IPS DF 6.9 (cell line): Measurements from ENCODE around the gene PSMB2.
A peak's percentile ranks its signal among the peaks of the same experiment; 100 is the strongest.

ENCODE experiments used
- DNase-seq: peaks from one replicate; pipeline ENCODE4 v3.0.0-alpha.2; 2013; ENCODE audit warnings: low read depth, low spot score
- H3K27ac ChIP-seq: one replicate; pipeline ENCODE4 v1.5.1; 2013; ENCODE audit warnings: low read length, control low read depth
- H3K27me3 ChIP-seq: 2 replicates; pipeline ENCODE4 v1.6.1; 2013; ENCODE audit warnings: mild to moderate bottlenecking, low read length; ENCODE audit not compliant: control insufficient read depth, insufficient read depth
- H3K36me3 ChIP-seq: 2 replicates; pipeline ENCODE4 v1.6.1; 2013; ENCODE audit warnings: low read length; ENCODE audit not compliant: control insufficient read depth, insufficient read depth
- H3K4me1 ChIP-seq: 2 replicates; pipeline ENCODE4 v1.6.1; 2013; ENCODE audit warnings: low read length; ENCODE audit not compliant: control insufficient read depth, insufficient read depth
- H3K4me3 ChIP-seq: 2 replicates; pipeline ENCODE4 v1.5.1; 2013; ENCODE audit warnings: mild to moderate bottlenecking, low read length
- H3K9me3 ChIP-seq: 2 replicates; pipeline ENCODE4 v1.6.1; 2013; ENCODE audit warnings: low read length, inconsistent platforms; ENCODE audit not compliant: control insufficient read depth, insufficient read depth
- WGBS: extraction: QIAGEN DNeasy Blood & Tissue Kit; methylation state at CpG from one replicate; pipeline ENCODE4 v1.1.7; 2013; ENCODE audit warnings: mixed read lengths, missing lambda C conversion rate; ENCODE audit not compliant: insufficient read length, insufficient coverage; 5-methylcytosine and 5-hydroxymethylcytosine counted together

Gene PSMB2

DNA sequence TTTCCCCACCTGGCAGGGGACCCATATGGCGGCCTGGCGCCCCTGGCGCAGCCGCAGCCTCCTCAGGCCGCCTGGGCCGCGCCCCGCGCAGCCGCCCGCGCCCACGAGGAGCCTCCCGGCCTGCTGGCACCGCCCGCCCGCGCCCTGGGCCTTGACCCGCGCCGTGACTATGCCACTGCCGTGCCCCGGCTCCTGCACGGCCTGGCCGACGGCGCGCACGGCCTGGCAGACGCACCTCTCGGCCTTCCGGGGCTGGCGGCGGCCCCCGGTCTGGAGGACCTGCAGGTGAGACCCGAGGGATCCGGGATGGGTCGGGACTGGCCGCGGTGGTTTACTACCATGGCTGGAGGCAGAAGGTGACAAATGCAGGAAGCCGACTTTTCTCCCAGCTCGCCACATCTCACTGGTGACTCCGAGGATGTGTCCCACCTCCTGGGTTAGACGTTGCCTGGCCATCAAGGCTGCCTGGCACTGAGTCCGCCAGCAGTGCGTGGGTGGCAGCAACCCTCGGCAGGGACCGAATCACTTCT lies 67.1 kb downstream of the PSMB2 start:
- DNase-seq = no peak
- Histone ChIP-seq H3K4me1 (peaks cover 7% of the 10 kb centered on the region; the same call in 1 of the 2 replicates), H3K4me3 (peak overlapping the region; percentile 51; the same call in 1 of the 2 replicates), H3K27ac (no peak overlapping the region), H3K36me3 (no peaks in the 10 kb centered on the region), H3K9me3 (no peaks in the 10 kb centered on the region), H3K27me3 (peaks cover 69% of the 10 kb centered on the region)
- WGBS = no CpG with 5 or more reads among the region's 48 CpGs

DNA sequence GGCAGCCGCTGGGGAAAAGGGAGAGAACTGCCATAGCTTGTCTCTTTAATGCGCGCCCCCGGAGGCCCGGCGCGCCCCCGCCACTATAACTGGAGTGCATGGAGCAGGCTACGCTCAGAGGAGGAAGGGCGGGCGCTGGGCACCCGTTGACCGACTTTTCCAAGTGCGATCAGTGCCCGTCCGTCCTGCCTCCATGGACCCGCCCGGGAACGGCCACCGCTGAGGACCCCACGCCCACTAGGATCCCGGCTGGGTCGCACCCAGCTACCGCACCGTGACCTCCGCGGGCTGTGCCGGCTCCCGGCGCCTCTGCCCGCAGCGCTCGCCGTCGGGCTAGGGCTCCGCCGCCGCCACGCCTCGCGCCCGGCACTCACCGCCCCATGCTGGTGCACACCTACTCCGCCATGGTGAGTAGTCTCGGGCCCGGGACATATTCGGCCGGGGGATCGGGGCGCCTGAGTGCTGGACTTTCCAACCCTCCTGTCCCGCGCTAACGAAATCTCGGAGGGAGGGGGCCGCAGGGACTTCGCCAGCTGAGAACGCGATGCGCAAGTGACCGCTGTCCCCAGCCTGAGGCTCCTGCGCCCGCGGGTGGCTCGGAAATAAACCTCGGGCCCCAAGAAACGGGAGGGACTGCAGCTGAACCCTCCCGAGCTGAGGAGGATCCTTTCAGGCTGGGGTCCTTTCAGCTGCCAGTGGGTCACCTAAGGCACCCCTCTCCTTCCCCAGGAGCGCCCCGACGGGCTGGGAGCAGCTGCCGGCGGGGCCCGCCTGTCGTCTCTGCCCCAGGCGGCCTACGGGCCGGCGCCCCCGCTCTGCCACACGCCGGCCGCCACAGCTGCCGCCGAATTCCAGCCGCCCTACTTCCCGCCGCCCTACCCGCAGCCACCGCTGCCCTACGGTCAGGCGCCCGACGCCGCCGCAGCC lies 67.9 kb downstream of the PSMB2 start, which contains the start of gene TFAP2E:
Gene TFAP2E, plus strand, starts transcription at position 117 of the 927 bp plus-strand sequence. Its CDS starts 264 bp downstream, at position 381.
- no peak for DNase-seq
- peak within 1 kb of the TSS; percentile 51; the same call in 1 of the 2 replicates for H3K4me3 ChIP-seq
- no peaks in the 10 kb centered on the region for H3K9me3 ChIP-seq
- H3K4me1 ChIP-seq = peaks cover 7% of the 10 kb centered on the region; the same call in 1 of the 2 replicates
- no CpG with 5 or more reads among the region's 95 CpGs for WGBS
- H3K36me3 ChIP-seq = no peaks in the 10 kb centered on the region
- H3K27ac ChIP-seq = no peak within 1 kb of the TSS
- H3K27me3 ChIP-seq = peaks cover 68% of the 10 kb centered on the region

DNA sequence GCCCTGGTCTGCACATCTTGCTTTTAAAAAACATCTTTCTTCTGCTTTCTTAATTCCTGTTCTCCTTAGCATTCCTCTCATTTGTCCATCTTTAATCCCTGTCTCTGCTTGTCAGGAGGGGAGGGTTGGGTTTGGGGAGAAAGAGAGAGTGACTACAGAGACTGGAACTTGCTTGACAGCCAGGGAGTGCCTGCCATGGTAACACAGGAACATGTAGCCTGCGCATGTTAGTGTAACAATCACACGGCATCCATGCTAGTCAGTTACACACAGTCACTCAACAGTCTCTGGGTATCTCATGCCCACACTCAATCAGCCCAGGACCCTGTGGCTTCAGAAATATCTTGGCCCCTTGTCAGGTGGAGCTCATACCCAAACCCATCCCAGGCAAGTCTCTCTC lies 69.0 kb downstream of the PSMB2 start:
- H3K27ac ChIP-seq = no peak overlapping the region
- no peak for DNase-seq
- H3K9me3 ChIP-seq = no peaks in the 10 kb centered on the region
- WGBS = no CpG with 5 or more reads among the region's 2 CpGs
- H3K4me3 ChIP-seq = no peak overlapping the region
- no peaks in the 10 kb centered on the region for H3K36me3 ChIP-seq
- peaks cover 7% of the 10 kb centered on the region; the same call in 1 of the 2 replicates for H3K4me1 ChIP-seq
- peaks cover 59% of the 10 kb centered on the region for H3K27me3 ChIP-seq

DNA sequence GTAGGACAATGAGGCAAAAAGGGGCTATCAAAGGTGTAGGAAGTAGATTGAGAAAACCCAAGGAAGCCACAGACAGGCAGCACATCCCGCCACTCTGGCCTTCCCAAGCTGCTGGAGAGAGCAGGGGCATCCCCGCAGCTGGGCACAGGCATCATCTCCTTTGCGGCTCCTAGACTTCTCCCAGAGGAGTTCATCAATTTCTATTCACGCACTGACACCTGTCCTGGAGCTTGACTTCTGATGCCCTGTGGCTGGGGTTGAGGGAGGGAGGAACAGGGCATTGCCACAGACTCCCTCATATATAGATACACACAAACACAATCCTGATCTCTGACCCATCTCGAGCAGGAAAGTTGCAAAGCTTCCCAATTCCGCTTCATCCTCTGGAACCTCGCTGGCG lies 70.1 kb downstream of the PSMB2 start:
- Histone ChIP-seq H3K27ac (no peak overlapping the region), H3K36me3 (0 out of 2 replicates have a peak, but pooled peaks cover 4% of the 10 kb centered on the region), H3K27me3 (peaks cover 50% of the 10 kb centered on the region), H3K4me1 (peaks cover 4% of the 10 kb centered on the region; the same call in 1 of the 2 replicates), H3K9me3 (no peaks in the 10 kb centered on the region), H3K4me3 (no peak overlapping the region)
- no peak for DNase-seq
- no CpG with 5 or more reads among the region's 8 CpGs for WGBS

DNA sequence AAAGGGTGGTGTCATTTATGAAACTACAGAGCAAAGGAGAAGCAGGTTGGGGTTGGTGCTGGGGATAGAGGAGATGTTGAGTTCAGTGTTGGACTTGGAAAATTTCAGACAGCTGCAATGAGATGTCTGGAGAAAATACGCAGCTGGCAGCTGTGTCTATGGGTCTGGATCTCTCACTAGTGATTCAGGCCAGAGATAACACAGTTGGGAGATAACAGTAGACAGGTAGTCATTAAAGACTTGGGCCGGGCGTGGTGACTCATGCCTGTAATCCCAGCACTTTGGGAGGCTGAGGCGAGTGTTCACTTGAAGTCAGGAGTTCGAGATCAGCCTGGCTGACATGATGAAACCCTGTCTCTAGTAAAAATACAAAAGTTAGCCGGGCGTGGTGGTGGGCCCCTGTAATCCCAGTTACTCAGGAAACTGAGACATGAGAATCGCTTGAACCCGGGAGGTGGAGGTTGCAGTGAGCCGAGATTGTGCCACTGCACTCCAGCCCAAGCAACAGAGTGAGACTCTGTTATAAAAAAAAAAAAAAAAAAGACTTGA lies 70.7 kb downstream of the PSMB2 start:
- H3K36me3 ChIP-seq = 0 out of 2 replicates have a peak, but pooled peaks cover 4% of the 10 kb centered on the region
- no peak overlapping the region for H3K27ac ChIP-seq
- peaks cover 2% of the 10 kb centered on the region; the same call in 1 of the 2 replicates for H3K4me1 ChIP-seq
- DNase-seq = no peak
- no peaks in the 10 kb centered on the region for H3K9me3 ChIP-seq
- H3K27me3 ChIP-seq = peaks cover 44% of the 10 kb centered on the region
- no CpG with 5 or more reads among the region's 10 CpGs for WGBS
- no peak overlapping the region for H3K4me3 ChIP-seq

DNA sequence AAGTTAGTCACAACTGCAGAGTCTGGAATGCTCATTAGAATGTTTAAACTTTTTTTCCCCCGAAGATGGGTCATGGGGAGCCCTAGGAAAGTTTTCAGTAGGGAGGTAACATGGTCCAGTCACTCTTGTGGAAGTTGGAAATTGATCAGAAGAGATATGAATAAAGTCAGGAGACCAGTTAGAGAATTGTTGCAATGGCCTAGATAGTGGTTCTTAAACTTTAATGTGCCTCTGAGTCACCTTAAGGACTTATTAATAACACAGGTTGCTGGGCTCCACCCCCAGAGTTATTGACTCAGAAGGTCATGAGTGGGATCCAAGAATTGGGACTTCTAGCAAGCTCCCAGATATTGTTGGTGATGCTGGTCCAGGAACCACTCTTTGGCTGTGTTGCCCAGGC lies 71.4 kb downstream of the PSMB2 start:
- Histone ChIP-seq H3K27me3 (peaks cover 37% of the 10 kb centered on the region), H3K9me3 (no peaks in the 10 kb centered on the region), H3K36me3 (peaks cover 4% of the 10 kb centered on the region; the same call in 1 of the 2 replicates), H3K4me3 (no peak overlapping the region), H3K27ac (no peak overlapping the region), H3K4me1 (peaks cover under 1% of the 10 kb centered on the region; the same call in 1 of the 2 replicates)
- no peak for DNase-seq
- no CpG with 5 or more reads among the region's 1 CpG for WGBS

DNA sequence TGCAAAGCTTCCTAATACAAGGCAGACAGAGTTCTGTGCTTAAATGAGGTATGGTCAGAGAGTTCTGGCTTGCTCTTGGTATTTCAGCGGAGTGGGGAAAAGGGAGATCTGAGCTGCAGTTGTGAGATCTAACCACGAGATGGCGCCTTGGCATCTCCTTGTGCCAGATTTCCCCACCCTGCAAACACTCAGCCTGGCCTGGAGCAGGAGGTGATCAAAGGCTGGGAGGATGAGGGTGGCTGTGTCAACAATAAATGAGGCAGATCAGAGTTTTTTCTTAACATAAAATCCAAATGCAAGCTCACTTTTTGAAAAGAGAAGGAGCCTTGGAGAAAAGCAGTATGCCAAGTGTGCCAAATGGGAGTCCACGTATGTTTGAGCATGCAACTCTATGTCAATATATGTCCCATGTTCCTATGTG lies 72.3 kb downstream of the PSMB2 start:
- no peaks in the 10 kb centered on the region for H3K9me3 ChIP-seq
- no peaks in the 10 kb centered on the region for H3K4me1 ChIP-seq
- no peak overlapping the region for H3K4me3 ChIP-seq
- WGBS = no CpG with 5 or more reads among the region's 4 CpGs
- H3K36me3 ChIP-seq = peaks cover 6% of the 10 kb centered on the region; the same call in 1 of the 2 replicates
- DNase-seq = no peak
- H3K27ac ChIP-seq = no peak overlapping the region
- peaks cover 28% of the 10 kb centered on the region for H3K27me3 ChIP-seq

DNA sequence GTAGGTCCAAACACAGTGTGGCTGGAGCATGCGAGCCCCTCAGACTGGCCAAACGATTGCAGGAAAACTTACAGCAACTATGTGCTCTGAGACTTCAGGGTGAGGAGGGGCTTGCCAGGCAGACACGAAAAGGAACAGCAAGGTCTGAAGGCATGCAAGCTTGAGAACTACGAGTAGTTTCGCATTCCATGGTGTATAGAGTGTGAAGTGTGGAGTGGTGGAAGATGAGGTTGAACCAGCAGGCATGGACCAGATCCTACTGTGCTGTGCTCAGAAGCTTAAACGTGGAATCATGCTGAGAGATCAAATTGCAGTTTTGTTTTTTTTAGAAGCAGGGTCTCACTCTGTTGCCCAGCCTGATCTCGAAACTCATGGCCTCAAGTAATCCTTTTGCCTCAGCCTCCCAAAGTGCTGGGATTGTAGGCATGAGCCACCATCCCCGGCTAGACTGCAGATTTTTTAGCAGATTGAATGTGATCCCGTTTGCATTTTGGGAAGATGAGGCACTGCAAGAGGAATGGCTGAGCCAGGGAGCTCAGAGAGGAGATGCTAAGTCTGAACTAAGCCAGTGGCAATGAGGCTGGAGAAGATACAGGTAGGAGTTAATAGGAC lies 73.3 kb downstream of the PSMB2 start:
- WGBS = no CpG with 5 or more reads among the region's 9 CpGs
- H3K27me3 ChIP-seq = peaks cover 20% of the 10 kb centered on the region
- no peaks in the 10 kb centered on the region for H3K9me3 ChIP-seq

DNA sequence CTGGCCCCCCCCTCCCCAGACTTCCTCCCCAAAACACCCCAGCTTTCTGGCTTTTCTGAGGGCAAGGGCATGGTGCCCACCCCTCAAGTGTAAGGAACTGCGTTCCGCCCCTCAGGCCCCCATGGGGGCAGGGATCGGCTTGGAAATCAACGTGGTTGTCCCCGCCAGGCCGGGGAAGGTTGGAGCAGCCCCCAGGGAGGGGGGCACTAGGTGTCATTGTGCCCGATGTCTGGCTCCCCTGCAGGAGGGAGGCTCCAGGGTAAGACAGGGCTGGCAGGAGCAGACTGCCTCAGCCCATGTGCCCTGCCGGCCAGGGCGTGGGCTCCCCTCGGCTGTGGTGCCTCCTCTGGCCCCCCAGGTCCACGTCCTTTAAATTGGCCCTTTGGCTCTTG lies 75.6 kb downstream of the PSMB2 start:
- Histone ChIP-seq H3K36me3 (peaks cover 23% of the 10 kb centered on the region), H3K27ac (no peak overlapping the region), H3K9me3 (no peaks in the 10 kb centered on the region), H3K4me1 (no peaks in the 10 kb centered on the region), H3K4me3 (no peak overlapping the region), H3K27me3 (no peaks in the 10 kb centered on the region)
- no CpG with 5 or more reads among the region's 11 CpGs for WGBS
- no peak for DNase-seq

More for the DNA sequence above, 73.3 kb downstream of the PSMB2 start:
- Histone ChIP-seq H3K36me3 (peaks cover 7% of the 10 kb centered on the region; the same call in 1 of the 2 replicates), H3K4me3 (no peak overlapping the region), H3K27ac (no peak overlapping the region), H3K4me1 (no peaks in the 10 kb centered on the region)
- DNase-seq = no peak
